Middle frontal gyrus (tissue), 1 donor: ENCODE measurements around the gene PLCB1.

Source experiments
- DNase-seq: peaks from one replicate; pipeline ENCODE4 v3.0.0-alpha.2; 2015; ENCODE audit warnings: low spot score; ENCODE audit errors: extremely low spot score

PLCB1 gene

GRCh38 chr20:8299921-8300320 lies 167.9 kb downstream of the PLCB1 start:
- DNase-seq: no peak

GRCh38 chr20:8301655-8302054 lies 169.6 kb downstream of the PLCB1 start:
- DNase-seq: no peak

GRCh38 chr20:8303651-8304050 lies 171.6 kb downstream of the PLCB1 start:
- no peak for DNase-seq

- no peak for DNase-seq
These were observed 172.2 kb downstream of the PLCB1 start for GRCh38 chr20:8304124-8304816.

GRCh38 chr20:8305449-8305978 lies 173.4 kb downstream of the PLCB1 start:
- DNase-seq: no peak

GRCh38 chr20:8306937-8307336 lies 174.9 kb downstream of the PLCB1 start:
- no peak for DNase-seq

- peak; percentile 51 for DNase-seq
These were observed 177.6 kb downstream of the PLCB1 start for GRCh38 chr20:8309634-8310033.

- no peak for DNase-seq
These were observed 178.6 kb downstream of the PLCB1 start for GRCh38 chr20:8310618-8311017.

- DNase-seq: no peak
These were observed 181.0 kb downstream of the PLCB1 start for GRCh38 chr20:8313073-8313472.

GRCh38 chr20:8315639-8316573 lies 183.8 kb downstream of the PLCB1 start:
- no peak for DNase-seq

- no peak for DNase-seq
These were observed 185.4 kb downstream of the PLCB1 start for GRCh38 chr20:8317448-8317847.

GRCh38 chr20:8318965-8319625 lies 187.0 kb downstream of the PLCB1 start:
- DNase-seq: no peak

- no peak for DNase-seq
These were observed 188.2 kb downstream of the PLCB1 start for GRCh38 chr20:8320306-8320705.

GRCh38 chr20:8321001-8321400 lies 188.9 kb downstream of the PLCB1 start:
- no peak for DNase-seq

- DNase-seq: no peak
These were observed 190.7 kb downstream of the PLCB1 start for GRCh38 chr20:8322662-8323217.

- DNase-seq: no peak
These were observed 194.1 kb downstream of the PLCB1 start for GRCh38 chr20:8326191-8326590.

GRCh38 chr20:8326899-8327298 lies 194.8 kb downstream of the PLCB1 start:
- no peak for DNase-seq

GRCh38 chr20:8328189-8328588 lies 196.1 kb downstream of the PLCB1 start:
- no peak for DNase-seq

- DNase-seq: no peak
These were observed 198.3 kb downstream of the PLCB1 start for GRCh38 chr20:8330319-8330784.

- DNase-seq: no peak
These were observed 199.0 kb downstream of the PLCB1 start for GRCh38 chr20:8330785-8331695.
